ENCODE measurements around the gene CTNNA3. TPM values are rescaled to one million over a fixed set of nuclear protein-coding genes. Genes with fewer than 3 reads are reported as not detected.

The CTNNA3 gene
- total RNA-seq, 1 donor from 2014 or later, result 0.30 TPM

GRCh38 chr10:66651308-66652082 is 1044.5 kb downstream of the CTNNA3 start:
- Mint-ChIP-seq H3K36me3 (ENCODE audit: unreplicated experiment) (peaks cover 2% of the 10 kb centered on the region), H3K9me3 (ENCODE audit: unreplicated experiment) (peaks cover 20% of the 10 kb centered on the region), H3K27me3 (ENCODE audit: unreplicated experiment) (peaks cover under 1% of the 10 kb centered on the region), H3K27ac (ENCODE audit: unreplicated experiment) (no peak overlapping the region), H3K4me1 (ENCODE audit: unreplicated experiment) (no peaks in the 10 kb centered on the region), H3K4me3 (ENCODE audit: unreplicated experiment) (no peak overlapping the region)
- TF ChIP-seq CTCF (IDR thresholded peaks at IDR 0.05), result no peak
- no peak for DNase-seq (ENCODE audit: extremely low spot score, unreplicated experiment)

GRCh38 chr10:66649626-66650025 is 1046.4 kb downstream of the CTNNA3 start:
- Mint-ChIP-seq H3K27me3 (ENCODE audit: unreplicated experiment) (no peaks in the 10 kb centered on the region), H3K4me1 (ENCODE audit: unreplicated experiment) (no peaks in the 10 kb centered on the region), H3K9me3 (ENCODE audit: unreplicated experiment) (peaks cover 21% of the 10 kb centered on the region), H3K27ac (ENCODE audit: unreplicated experiment) (no peak overlapping the region), H3K4me3 (ENCODE audit: unreplicated experiment) (no peak overlapping the region), H3K36me3 (ENCODE audit: unreplicated experiment) (peaks cover 2% of the 10 kb centered on the region)
- no peak for TF ChIP-seq CTCF (IDR thresholded peaks at IDR 0.05)
- no peak for DNase-seq (ENCODE audit: extremely low spot score, unreplicated experiment)

- H3K27me3 Mint-ChIP-seq (ENCODE audit: unreplicated experiment), result no peaks in the 10 kb centered on the region
- no peak overlapping the region for H3K27ac Mint-ChIP-seq (ENCODE audit: unreplicated experiment)
- no peaks in the 10 kb centered on the region for H3K36me3 Mint-ChIP-seq (ENCODE audit: unreplicated experiment)
- peaks cover 29% of the 10 kb centered on the region for H3K4me1 Mint-ChIP-seq (ENCODE audit: unreplicated experiment)
- no peak for TF ChIP-seq CTCF (IDR thresholded peaks at IDR 0.05)
- no peak for DNase-seq (ENCODE audit: extremely low spot score, unreplicated experiment)
- peaks cover 3% of the 10 kb centered on the region for H3K9me3 Mint-ChIP-seq (ENCODE audit: unreplicated experiment)
- no peak overlapping the region for H3K4me3 Mint-ChIP-seq (ENCODE audit: unreplicated experiment)
Observed at GRCh38 chr10:66642217-66642616, 1053.8 kb downstream of the CTNNA3 start.

- H3K9me3 Mint-ChIP-seq (ENCODE audit: unreplicated experiment), result no peaks in the 10 kb centered on the region
- H3K4me3 Mint-ChIP-seq (ENCODE audit: unreplicated experiment), result no peak overlapping the region
- DNase-seq (ENCODE audit: extremely low spot score, unreplicated experiment), result no peak
- no peak overlapping the region for H3K27ac Mint-ChIP-seq (ENCODE audit: unreplicated experiment)
- TF ChIP-seq CTCF (IDR thresholded peaks at IDR 0.05), result no peak
- H3K36me3 Mint-ChIP-seq (ENCODE audit: unreplicated experiment), result no peaks in the 10 kb centered on the region
- peaks cover 29% of the 10 kb centered on the region for H3K4me1 Mint-ChIP-seq (ENCODE audit: unreplicated experiment)
- no peaks in the 10 kb centered on the region for H3K27me3 Mint-ChIP-seq (ENCODE audit: unreplicated experiment)
Observed at GRCh38 chr10:66639371-66639770, 1056.6 kb downstream of the CTNNA3 start.

GRCh38 chr10:66637273-66638036 is 1058.5 kb downstream of the CTNNA3 start:
- no peak for TF ChIP-seq CTCF (IDR thresholded peaks at IDR 0.05)
- Mint-ChIP-seq H3K36me3 (ENCODE audit: unreplicated experiment) (no peaks in the 10 kb centered on the region), H3K4me3 (ENCODE audit: unreplicated experiment) (no peak overlapping the region), H3K4me1 (ENCODE audit: unreplicated experiment) (peaks cover 29% of the 10 kb centered on the region), H3K27ac (ENCODE audit: unreplicated experiment) (no peak overlapping the region), H3K27me3 (ENCODE audit: unreplicated experiment) (no peaks in the 10 kb centered on the region), H3K9me3 (ENCODE audit: unreplicated experiment) (no peaks in the 10 kb centered on the region)
- DNase-seq (ENCODE audit: extremely low spot score, unreplicated experiment), result no peak
